Omental fat pad (tissue), 4 donors: ENCODE measurements around the gene PTGR1. TPM values are rescaled to one million over a fixed set of nuclear protein-coding genes. Genes with fewer than 3 reads are reported as not detected.

ENCODE experiments used
- ATAC-seq: fragments of 150-250 bp; one replicate; pipeline ENCODE4 v1.9.1; 2016; ENCODE audit warnings: mild to moderate bottlenecking, moderate library complexity; ENCODE audit not compliant: low FRiP score
- DNase-seq: peaks from one replicate; pipeline ENCODE4 v3.0.0-alpha.2; 2019; ENCODE audit warnings: low spot score
- total RNA-seq, 4 donors: library from RNA; depleted of rRNA; stranded (reverse); fragments of >200 nt; gene quantifications; one replicate each; pipeline ENCODE4 v1.1.0, GENCODE V29; 2016
- TF ChIP-seq, protein P1 (sequence below), 3 donors: fragments of 450-650 bp; IDR thresholded peaks; one replicate each; pipeline ENCODE4 v1.5.1; 2016 to 2017; ENCODE audit warnings: antibody characterized with exemption in 3 of 3, mild to moderate bottlenecking in 3 of 3, moderate library complexity in 2 of 3

PTGR1 gene
- total RNA-seq, 4 donors from 2014 or later = 28.0 to 63.8 (median 46.4) TPM

DNA sequence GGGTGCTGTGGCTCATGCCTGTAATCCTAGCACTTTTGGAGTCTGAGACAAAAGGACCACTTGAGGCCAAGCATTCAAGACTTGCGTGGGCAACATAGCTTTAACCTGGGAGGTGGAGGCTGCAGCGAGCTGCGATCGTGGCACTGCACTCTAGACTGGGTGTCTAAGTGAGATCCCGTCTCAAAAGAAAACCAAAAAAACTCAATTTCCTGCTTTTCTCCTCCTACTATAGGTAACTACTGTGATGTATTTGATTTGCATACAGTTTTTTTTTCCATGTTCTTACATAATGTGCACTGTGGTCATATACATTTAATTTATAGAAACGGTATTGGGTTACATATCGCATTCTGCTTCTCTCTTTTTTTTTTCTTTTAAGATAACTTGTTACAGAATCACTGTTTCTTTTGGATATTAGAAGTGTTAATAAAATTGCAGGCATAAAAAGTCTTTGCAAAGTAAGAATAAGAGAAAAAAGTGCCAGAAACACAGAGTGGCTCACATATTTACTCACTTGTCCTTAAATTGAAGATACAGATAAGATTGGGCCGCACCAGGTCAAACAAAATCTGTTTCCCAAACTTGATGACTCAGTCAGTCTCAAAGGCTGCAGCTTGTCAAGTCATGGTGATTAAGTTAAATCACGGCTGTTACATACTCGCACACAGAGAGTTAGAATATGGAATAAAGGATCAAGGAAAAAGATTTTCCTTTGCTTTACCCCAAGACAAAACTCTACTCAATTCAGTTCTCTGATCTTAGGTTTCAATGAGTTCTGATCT lies 2.0 kb upstream of the PTGR1 start:
- no peak for DNase-seq
- no peak for ATAC-seq
- TF ChIP-seq, protein P1, sequence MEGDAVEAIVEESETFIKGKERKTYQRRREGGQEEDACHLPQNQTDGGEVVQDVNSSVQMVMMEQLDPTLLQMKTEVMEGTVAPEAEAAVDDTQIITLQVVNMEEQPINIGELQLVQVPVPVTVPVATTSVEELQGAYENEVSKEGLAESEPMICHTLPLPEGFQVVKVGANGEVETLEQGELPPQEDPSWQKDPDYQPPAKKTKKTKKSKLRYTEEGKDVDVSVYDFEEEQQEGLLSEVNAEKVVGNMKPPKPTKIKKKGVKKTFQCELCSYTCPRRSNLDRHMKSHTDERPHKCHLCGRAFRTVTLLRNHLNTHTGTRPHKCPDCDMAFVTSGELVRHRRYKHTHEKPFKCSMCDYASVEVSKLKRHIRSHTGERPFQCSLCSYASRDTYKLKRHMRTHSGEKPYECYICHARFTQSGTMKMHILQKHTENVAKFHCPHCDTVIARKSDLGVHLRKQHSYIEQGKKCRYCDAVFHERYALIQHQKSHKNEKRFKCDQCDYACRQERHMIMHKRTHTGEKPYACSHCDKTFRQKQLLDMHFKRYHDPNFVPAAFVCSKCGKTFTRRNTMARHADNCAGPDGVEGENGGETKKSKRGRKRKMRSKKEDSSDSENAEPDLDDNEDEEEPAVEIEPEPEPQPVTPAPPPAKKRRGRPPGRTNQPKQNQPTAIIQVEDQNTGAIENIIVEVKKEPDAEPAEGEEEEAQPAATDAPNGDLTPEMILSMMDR (IDR thresholded peaks at IDR 0.05) = no peak

DNA sequence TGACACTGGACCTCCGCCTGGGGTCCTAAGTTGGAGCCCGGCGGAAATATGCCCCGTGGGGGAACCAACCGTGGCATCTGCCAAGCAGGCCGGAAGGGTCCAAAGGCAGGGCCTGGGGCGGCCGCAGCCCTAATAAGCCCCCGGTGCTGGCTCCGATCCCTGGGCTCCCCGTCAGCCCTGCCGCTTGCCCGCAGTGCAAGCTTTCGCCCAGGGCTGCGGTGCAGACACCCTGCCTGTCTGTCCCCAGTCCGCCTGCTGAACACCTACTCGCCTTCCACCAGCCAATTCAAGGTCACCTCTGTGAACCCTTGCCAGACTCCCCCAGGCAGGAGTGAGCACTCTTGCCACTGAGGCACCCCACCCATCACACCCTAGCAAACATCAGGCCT lies 502 bp upstream of the PTGR1 start:
- ATAC-seq = no peak
- TF ChIP-seq, protein P1 (IDR thresholded peaks at IDR 0.05) = no peak
- no peak for DNase-seq

DNA sequence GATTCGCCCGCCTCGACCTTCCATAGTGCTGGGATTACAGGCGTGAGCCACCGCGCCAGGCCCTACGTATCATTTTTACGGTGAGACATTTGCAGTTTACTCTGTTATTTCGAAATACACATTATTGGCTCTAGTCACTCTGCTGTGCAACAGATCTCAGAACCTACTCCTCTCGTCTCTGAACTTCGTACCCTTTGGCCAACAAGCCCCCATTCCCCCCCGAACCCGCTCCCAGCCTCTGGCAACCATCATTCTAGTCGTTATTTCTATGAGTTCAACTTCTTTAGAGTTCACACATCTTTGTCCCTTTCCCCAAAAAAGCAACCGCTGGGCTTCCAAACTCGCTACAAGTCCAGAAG lies 735 bp downstream of the PTGR1 start:
- TF ChIP-seq, protein P1 (IDR thresholded peaks at IDR 0.05) = no peak
- peak; percentile 56 for DNase-seq
- ATAC-seq = peak; percentile 80

DNA sequence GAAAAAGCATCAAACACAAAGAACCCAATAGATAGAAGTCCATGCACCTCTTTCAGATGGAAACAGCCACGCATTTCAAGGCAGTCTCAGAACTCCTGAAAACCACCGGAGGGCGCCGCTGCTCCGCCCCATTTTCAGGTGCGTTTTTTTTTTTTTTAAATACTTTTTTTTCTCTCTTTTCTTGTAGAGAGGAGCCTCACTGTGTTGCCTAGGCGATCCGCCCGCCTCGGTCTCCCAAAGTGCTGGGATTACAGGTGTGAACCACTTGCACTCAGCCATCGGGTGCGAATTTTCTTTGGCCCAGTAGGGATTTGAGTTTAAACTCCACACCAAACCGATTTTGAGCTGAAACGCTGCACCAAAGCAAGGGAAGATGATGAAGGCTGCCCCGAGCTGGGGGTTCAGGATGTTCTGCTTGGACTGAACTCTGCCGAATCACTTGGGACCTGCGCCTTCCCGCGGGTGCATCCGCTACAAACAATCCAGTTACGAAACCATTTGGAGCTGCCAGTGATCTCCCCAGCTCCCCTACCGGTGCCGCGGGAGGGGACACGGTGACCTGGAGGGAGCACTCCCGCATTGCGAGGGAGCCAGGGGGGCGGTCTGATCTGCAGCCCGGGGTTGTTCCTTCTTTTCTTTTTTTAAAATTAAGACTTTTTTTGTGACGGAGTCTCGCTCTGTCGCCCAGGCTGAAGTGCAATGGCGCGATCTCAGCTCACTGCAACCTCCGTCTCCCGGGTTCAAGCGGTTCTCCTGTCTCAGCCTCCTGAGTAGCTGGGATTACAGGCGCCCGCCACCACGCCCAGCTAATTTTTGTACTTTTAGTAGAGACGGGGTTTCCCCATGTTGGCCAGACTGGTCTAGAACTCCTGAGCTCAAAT lies 1.4 kb downstream of the PTGR1 start:
- ATAC-seq = peak; percentile 30
- TF ChIP-seq, protein P1 (IDR thresholded peaks at IDR 0.05) = no peak
- DNase-seq = no peak

DNA sequence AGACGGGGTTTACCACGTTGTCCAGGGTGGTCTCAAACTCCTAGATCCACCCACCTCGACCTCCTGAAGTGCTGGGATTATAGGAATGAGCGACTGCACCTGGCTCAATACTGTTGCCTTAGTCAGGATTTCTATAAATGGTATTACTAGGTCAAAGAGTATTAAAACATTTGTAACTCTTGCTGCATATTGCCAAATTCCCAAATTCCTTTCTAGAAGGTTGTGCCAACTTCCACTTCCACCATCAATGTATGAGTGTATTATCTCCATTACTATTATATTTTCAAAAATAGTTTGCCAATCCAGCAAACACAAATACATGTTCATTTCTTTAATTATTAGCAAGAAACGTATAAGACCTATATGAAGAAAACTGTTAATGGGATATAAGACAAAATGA lies 10.6 kb downstream of the PTGR1 start:
- TF ChIP-seq, protein P1 (IDR thresholded peaks at IDR 0.05) = no peak
- ATAC-seq (no peak), DNase-seq (no peak)

DNA sequence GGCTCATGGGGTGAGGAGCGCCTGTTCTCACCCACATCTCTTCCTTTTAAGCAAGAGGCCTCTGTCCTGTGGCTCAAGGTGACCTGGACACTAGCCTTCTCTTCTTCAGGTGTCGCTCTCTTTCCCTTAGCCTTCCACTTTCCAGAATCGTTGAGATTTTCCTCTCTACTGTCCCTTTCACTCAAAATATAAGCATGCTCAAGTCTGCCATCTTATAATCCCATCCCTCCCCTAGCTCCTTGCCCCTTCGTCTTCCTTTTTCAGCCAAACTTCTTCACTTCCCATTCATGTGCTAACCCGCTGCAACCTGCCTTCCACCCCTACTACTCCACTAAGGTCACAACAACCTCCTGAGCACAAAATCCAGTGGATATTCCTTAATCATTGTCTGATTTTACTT lies 13.1 kb downstream of the PTGR1 start:
- DNase-seq = no peak
- ATAC-seq = no peak
- TF ChIP-seq, protein P1 (IDR thresholded peaks at IDR 0.05) = no peak
